Endothelial cell of umbilical vein (primary cell): Measurements from ENCODE around the gene RESP18. TPM values are rescaled to one million over a fixed set of nuclear protein-coding genes. Genes with fewer than 3 reads are reported as not detected.
A peak's percentile ranks its signal among the peaks of the same experiment; 100 is the strongest.

Experiments
- BruUV-seq: library from RNA; stranded (reverse); fragments of 400-500 nt; replicated peaks from 2 replicates; lab custom pipeline; 2021; lab: Mats Ljungman, UMichigan
- CTCF ChIA-PET: fragments of 300-600, 350-600 bp; sonication (Branson Sonifier 250); formaldehyde crosslinking; loops from one replicate; lab custom pipeline; 2021; ENCODE audit warnings: antibody characterized with exemption, inconsistent platforms; lab: Charles Lee
- POLR2A ChIA-PET: fragments of 300-600, 350-600 bp; sonication (Branson Sonifier 250); formaldehyde crosslinking; loops from one replicate; lab custom pipeline; 2021; ENCODE audit warnings: antibody characterized with exemption, inconsistent platforms; lab: Charles Lee
- DNase-seq: peaks from one replicate; pipeline ENCODE4 v3.0.0-alpha.2; 2011; ENCODE audit warnings: low read depth, low spot score
- FAIRE-seq: peaks from 2 replicates; lab custom pipeline; 2011; peaks lifted over from hg19 to GRCh38; lab: Jason Lieb, UNC
- H2AFZ ChIP-seq: 2 replicates; pipeline ENCODE4 v1.6.0; 2012; ENCODE audit warnings: low read depth, low read length, control low read depth, inconsistent platforms
- H3K27ac ChIP-seq: 2 replicates; pipeline ENCODE4 v1.5.1; 2011; ENCODE audit warnings: low read depth, mild to moderate bottlenecking, control low read depth, low read length, moderate library complexity; ENCODE audit not compliant: insufficient read depth
- H3K27me3 ChIP-seq, 2 experiments: 2 replicates each; pipeline versions ENCODE4 v1.6.0 to v1.6.1; 2011; ENCODE audit warnings: low read length in 2 of 2, mixed read lengths in 1 of 2; ENCODE audit not compliant: control insufficient read depth in 2 of 2, insufficient read depth in 2 of 2
- H3K36me3 ChIP-seq, 2 experiments: 2 replicates in 1 of 2; 3 replicates in 1 of 2; pipeline ENCODE4 v1.5.1; 2011; ENCODE audit warnings: low read length in 2 of 2, mild to moderate bottlenecking in 1 of 2, moderate library complexity in 1 of 2; ENCODE audit not compliant: control insufficient read depth in 2 of 2, insufficient read depth in 2 of 2; ENCODE audit errors: extremely low read depth in 1 of 2
- H3K4me1 ChIP-seq: 3 replicates; pipeline ENCODE4 v1.5.1; 2011; ENCODE audit warnings: mild to moderate bottlenecking, low read length; ENCODE audit not compliant: control insufficient read depth, insufficient read depth; ENCODE audit errors: extremely low read depth
- H3K4me2 ChIP-seq: 2 replicates; pipeline ENCODE4 v1.6.1; 2011; ENCODE audit warnings: low read length, control low read depth, mixed read lengths; ENCODE audit not compliant: insufficient read depth
- H3K4me3 ChIP-seq, 3 experiments: fragments of 200-600 bp in 1 of 3; sonication (generic), shearing (Covaris generic) in 1 of 3; replicated peaks in 1 of 3; 2 replicates each; pipeline ENCODE4 v1.5.1; 2011 to 2016; ENCODE audit warnings: control low read depth in 3 of 3, low read length in 3 of 3, mild to moderate bottlenecking in 2 of 3, inconsistent platforms in 1 of 3, low read depth in 1 of 3, moderate library complexity in 1 of 3; ENCODE audit not compliant: insufficient read depth in 1 of 3
- H3K79me2 ChIP-seq: 2 replicates; pipeline ENCODE4 v1.6.0; 2012; ENCODE audit warnings: low read length, inconsistent platforms; ENCODE audit not compliant: control insufficient read depth, insufficient read depth
- H3K9ac ChIP-seq: replicated peaks from 2 replicates; pipeline ENCODE3; 2011; ENCODE audit warnings: low read length, control low read depth; ENCODE audit not compliant: insufficient read depth; ENCODE audit errors: extremely low read depth
- H3K9me1 ChIP-seq: replicated peaks from 3 replicates; pipeline ENCODE4 v1.6.0; 2011; ENCODE audit warnings: mild to moderate bottlenecking, low read length; ENCODE audit not compliant: control insufficient read depth, insufficient read depth; ENCODE audit errors: extremely low read depth
- H3K9me3 ChIP-seq: replicated peaks from 2 replicates; pipeline ENCODE4 v1.5.1; 2012; ENCODE audit warnings: low read length, inconsistent platforms; ENCODE audit not compliant: control insufficient read depth, insufficient read depth
- H4K20me1 ChIP-seq: replicated peaks from 2 replicates; pipeline ENCODE3; 2011; ENCODE audit warnings: mild to moderate bottlenecking, low read length; ENCODE audit not compliant: control insufficient read depth, insufficient read depth; ENCODE audit errors: extremely low read depth
- CTCF ChIP-seq, 2 donors: IDR thresholded peaks; 1 replicate in 1 of 2; 2 replicates in 1 of 2; pipeline ENCODE4 v1.5.1; 2011; ENCODE audit warnings: low read length in 2 of 2, mild to moderate bottlenecking in 2 of 2, moderate library complexity in 2 of 2, control low read depth in 1 of 2, inconsistent platforms in 1 of 2, low read depth in 1 of 2; ENCODE audit not compliant: insufficient read depth in 1 of 2; ENCODE audit errors: extremely low read depth in 1 of 2
- EZH2 ChIP-seq: IDR thresholded peaks from 2 replicates; pipeline ENCODE4 v1.6.1; 2012; ENCODE audit warnings: borderline replicate concordance, low read depth, mild to moderate bottlenecking, moderate library complexity, low read length, inconsistent platforms; ENCODE audit not compliant: severe bottlenecking
- FOS ChIP-seq: IDR thresholded peaks from 2 replicates; pipeline ENCODE4 v1.6.1; 2011; ENCODE audit warnings: mild to moderate bottlenecking, low read length, moderate library complexity, borderline replicate concordance; ENCODE audit not compliant: insufficient read depth
- JUN ChIP-seq: IDR thresholded peaks from 2 replicates; pipeline ENCODE4 v1.6.1; 2011; ENCODE audit warnings: borderline replicate concordance, low read depth; ENCODE audit not compliant: insufficient read length, insufficient read depth
- MYC ChIP-seq: IDR thresholded peaks from one replicate; pipeline ENCODE4 v1.6.1; 2011; ENCODE audit warnings: mild to moderate bottlenecking, low read depth, low read length
- POLR2A ChIP-seq: IDR thresholded peaks from 2 replicates; pipeline ENCODE4 v1.6.1; 2012; ENCODE audit warnings: low read depth, mild to moderate bottlenecking, control low read depth, low read length
- POLR2AphosphoS5 ChIP-seq: IDR thresholded peaks from 2 replicates; pipeline ENCODE4 v1.6.1; 2012; ENCODE audit warnings: low read depth, mild to moderate bottlenecking, control low read depth, low read length, moderate library complexity; ENCODE audit not compliant: insufficient read depth
- dilution Hi-C: fragments of 300-500 bp; cut with MboI; formaldehyde crosslinking; loops from one replicate; pipeline ENCODE4 v1.15.0; 2019; ENCODE audit warnings: low sequenced_read_pairs; ENCODE audit not compliant: extremely low pct_ligation_motif_present
- intact Hi-C: fragments of 100-400 bp; cut with micrococcal nuclease; formaldehyde crosslinking; loops from one replicate; pipeline ENCODE4 v1.10.0; 2022
- polyA plus RNA-seq, 4 experiments: library from polyadenylated mRNA; depleted of rRNA in 3 of 4; stranded (reverse) in 3 of 4; unstranded in 1 of 4; fragments of >200 nt; gene quantifications; 2 replicates each; pipeline versions ENCODE4 v1.2.1 to v1.2.3, GENCODE V29; 2011 to 2012; ENCODE audit warnings: missing spikeins in 1 of 4
- total RNA-seq: library from RNA; stranded (reverse); gene quantifications from 2 replicates; pipeline ENCODE4 v1.2.3, GENCODE V29; 2021

RESP18 gene
- total and polyA plus RNA-seq, 2 donors (not counting 3 experiments of a cell fraction or from before 2014, with no cell fraction given) = not detected

GRCh38 chr2:219297766-219298456 is 34.6 kb downstream of the RESP18 start:
- BruUV-seq = no TSS peak
- no peaks in the 10 kb centered on the region for H3K9me1 ChIP-seq
- POLR2A ChIA-PET = no interaction called here

More at GRCh38 chr2:219297766-219298456, 34.6 kb downstream of the RESP18 start:
- peaks cover 3 to 12% of the 10 kb centered on the region in 2 experiments for H3K27me3 ChIP-seq
- no peak overlapping the region for H2AFZ ChIP-seq
- no peaks in the 10 kb centered on the region for H3K9me3 ChIP-seq
- TF ChIP-seq FOS (no peak), MYC (no peak), EZH2 (no peak), POLR2AphosphoS5 (no peak), JUN (no peak), CTCF (IDR thresholded peaks at IDR 0.05; ENCODE audit: extremely low read depth in 1 of 2, insufficient read depth in 1 of 2, low read depth in 1 of 2, low read length in 2 of 2) (peak; percentile 16 to 19), POLR2A (no peak)
- H4K20me1 ChIP-seq = no peaks in the 10 kb centered on the region
- dilution Hi-C loops = no loop called here
- H3K4me1 ChIP-seq = peaks cover 4% of the 10 kb centered on the region
- no peak overlapping the region for H3K4me2 ChIP-seq
- no peaks in the 10 kb centered on the region for H3K36me3 ChIP-seq
- H3K9ac ChIP-seq = no peak overlapping the region
- intact Hi-C loops = loop anchor here (1.0 to 5.0 kb wide), 5 partner anchors 89 to 316 kb away; partner anchors contain the start of genes DNPEP and NHEJ1
- no peaks in the 10 kb centered on the region for H3K79me2 ChIP-seq
- CTCF ChIA-PET = interaction anchor here (0.8 to 11.2 kb wide), 8 partner anchors 16 to 268 kb away, joined by 3 to 253 read pairs (median 4); partner anchors contain the start of gene DNAJB2
- no peak overlapping the region for H3K4me3 ChIP-seq
- DNase-seq = no peak
- no peak overlapping the region for H3K27ac ChIP-seq
- no peak for FAIRE-seq
